SK-N-SH (cell line): ENCODE data around the gene SEMA3A. TPM values are rescaled to one million over a fixed set of nuclear protein-coding genes. Genes with fewer than 3 reads are reported as not detected.

Experiments used
- CTCF ChIA-PET: fragments of 300-600, 350-600 bp; formaldehyde crosslinking; extraction: SDS; loops from one replicate; lab custom pipeline; 2021; lab: Yijun Ruan, JAX
- POLR2A ChIA-PET: fragments of 350-600 bp; sonication (Branson Sonifier 250); formaldehyde crosslinking; extraction: SDS; loops from one replicate; lab custom pipeline; 2020; ENCODE audit warnings: antibody characterized with exemption, inconsistent platforms; lab: Yijun Ruan, JAX
- DNase-seq: peaks from one replicate; pipeline ENCODE4 v3.0.0; 2012
- H2AFZ ChIP-seq: fragments of 200-600 bp; sonication (generic); 2 replicates; pipeline ENCODE4 v1.8.1; 2016; ENCODE audit warnings: antibody characterized with exemption, mild to moderate bottlenecking, low read depth
- H3F3A ChIP-seq: fragments of 200-600 bp; sonication (generic); replicated peaks from 2 replicates; pipeline ENCODE3; 2016; ENCODE audit warnings: antibody characterized with exemption, mild to moderate bottlenecking; ENCODE audit not compliant: insufficient read depth
- H3K27ac ChIP-seq, 2 experiments: fragments of 200-500 bp in 1 of 2; fragments of 200-600 bp in 1 of 2; sonication (Bioruptor generic) in 1 of 2; sonication (generic), shearing (Covaris generic) in 1 of 2; 2 replicates each; pipeline versions ENCODE4 v1.5.1 to v1.6.1; 2014 to 2016; ENCODE audit warnings: low read depth in 2 of 2, inconsistent platforms in 1 of 2, low read length in 1 of 2, mild to moderate bottlenecking in 1 of 2, mixed read lengths in 1 of 2
- H3K27me3 ChIP-seq: fragments of 200-600 bp; sonication (generic), shearing (Covaris generic); 2 replicates; pipeline ENCODE4 v1.6.1; 2016; ENCODE audit warnings: mixed run types; ENCODE audit not compliant: insufficient read depth
- H3K36me3 ChIP-seq, 2 experiments: fragments of 200-500 bp in 1 of 2; fragments of 200-600 bp in 1 of 2; sonication (Bioruptor generic) in 1 of 2; sonication (generic) in 1 of 2; replicated peaks in 1 of 2; 2 replicates each; pipeline versions ENCODE3 to v1.5.1; 2014 to 2016; ENCODE audit warnings: low read length in 1 of 2, mild to moderate bottlenecking in 1 of 2; ENCODE audit not compliant: insufficient read depth in 2 of 2, control insufficient read depth in 1 of 2
- H3K4me1 ChIP-seq, 2 experiments: fragments of 200-500 bp in 1 of 2; fragments of 200-600 bp in 1 of 2; sonication (Bioruptor generic) in 1 of 2; sonication (generic), shearing (Covaris generic) in 1 of 2; 2 replicates each; pipeline versions ENCODE4 v1.5.1 to v1.6.1; 2014 to 2016; ENCODE audit warnings: low read depth in 1 of 2, low read length in 1 of 2, mixed run types in 1 of 2; ENCODE audit not compliant: insufficient read depth in 2 of 2, control insufficient read depth in 1 of 2
- H3K4me2 ChIP-seq: fragments of 200-600 bp; sonication (generic), shearing (Covaris generic); 2 replicates; pipeline ENCODE4 v1.6.1; 2017; ENCODE audit warnings: mixed run types
- H3K4me3 ChIP-seq, 2 experiments: fragments of 200-500 bp in 1 of 2; fragments of 200-600 bp in 1 of 2; sonication (Bioruptor generic) in 1 of 2; sonication (generic), shearing (Covaris generic) in 1 of 2; 2 replicates each; pipeline versions ENCODE4 v1.5.1 to v1.8.1; 2014 to 2016; ENCODE audit warnings: low read depth in 2 of 2, inconsistent platforms in 1 of 2, low read length in 1 of 2, mild to moderate bottlenecking in 1 of 2, mixed read lengths in 1 of 2, moderate library complexity in 1 of 2
- H3K79me2 ChIP-seq: fragments of 200-600 bp; sonication (generic); 2 replicates; pipeline ENCODE4 v1.8.1; 2017; ENCODE audit warnings: mild to moderate bottlenecking; ENCODE audit not compliant: insufficient read depth
- H3K9ac ChIP-seq: fragments of 200-600 bp; sonication (generic); 2 replicates; pipeline ENCODE4 v1.6.1; 2017; ENCODE audit warnings: mixed run types
- H3K9me2 ChIP-seq: fragments of 200-600 bp; sonication (generic); 2 replicates; pipeline ENCODE4 v1.6.1; 2017; ENCODE audit warnings: mixed run types
- H3K9me3 ChIP-seq: fragments of 200-600 bp; sonication (generic); 2 replicates; pipeline ENCODE4 v1.6.1; 2017; ENCODE audit warnings: mixed run types, mild to moderate bottlenecking, moderate library complexity
- H4K20me1 ChIP-seq: fragments of 200-600 bp; sonication (generic); 2 replicates; pipeline ENCODE4 v1.6.1; 2017; ENCODE audit warnings: mild to moderate bottlenecking, mixed run types; ENCODE audit not compliant: insufficient read depth
- CTCF ChIP-seq: fragments of 200-600 bp; sonication (generic); IDR thresholded peaks from 2 replicates; pipeline ENCODE4 v1.6.1; 2017; ENCODE audit warnings: antibody characterized with exemption, mild to moderate bottlenecking, moderate library complexity
- ELF1 ChIP-seq: IDR thresholded peaks from 2 replicates; pipeline ENCODE4 v1.4.0; 2012
- EP300 ChIP-seq, 2 experiments: IDR thresholded peaks; 2 replicates each; pipeline versions ENCODE4 v1.4.0 to v1.6.1; 2012; ENCODE audit warnings: borderline replicate concordance in 1 of 2, low read depth in 1 of 2, low read length in 1 of 2
- FOXJ3 ChIP-seq: sonication (generic); formaldehyde crosslinking; IDR thresholded peaks from 2 replicates; pipeline ENCODE4 v1.5.1; 2020; ENCODE audit warnings: mild to moderate bottlenecking, missing genetic modification reagents
- FOXM1 ChIP-seq: IDR thresholded peaks from 2 replicates; pipeline ENCODE4 v1.4.0; 2012; ENCODE audit warnings: low read depth, mild to moderate bottlenecking
- IRF3 ChIP-seq: fragments of 150-350 bp; IDR thresholded peaks from 2 replicates; pipeline ENCODE4 v1.6.1; 2016; ENCODE audit warnings: mild to moderate bottlenecking, low read depth, low read length
- JUND ChIP-seq: IDR thresholded peaks from 2 replicates; pipeline ENCODE4 v1.4.0; 2012
- MEF2A ChIP-seq: IDR thresholded peaks from 2 replicates; pipeline ENCODE4 v1.4.0; 2012; ENCODE audit warnings: low read depth, borderline replicate concordance
- NRF1 ChIP-seq: IDR thresholded peaks from 2 replicates; pipeline ENCODE4 v1.6.1; 2012; ENCODE audit warnings: low read depth, mild to moderate bottlenecking, low read length
- PBX3 ChIP-seq: IDR thresholded peaks from 2 replicates; pipeline ENCODE4; 2012
- POLR2AphosphoS5 ChIP-seq: IDR thresholded peaks from 2 replicates; pipeline ENCODE4 v1.6.1; 2012; ENCODE audit warnings: low read depth, low read length
- RAD21 ChIP-seq: IDR thresholded peaks from 2 replicates; pipeline ENCODE4 v1.6.1; 2012; ENCODE audit warnings: mild to moderate bottlenecking, low read length
- REST ChIP-seq: IDR thresholded peaks from 2 replicates; pipeline ENCODE4 v1.6.1; 2012; ENCODE audit warnings: mild to moderate bottlenecking, low read depth, low read length, moderate library complexity
- TCF12 ChIP-seq: IDR thresholded peaks from 2 replicates; pipeline ENCODE4 v1.4.0; 2012
- USF1 ChIP-seq: IDR thresholded peaks from 2 replicates; pipeline ENCODE4 v1.4.0; 2012; ENCODE audit warnings: low read depth, borderline replicate concordance
- USF2 ChIP-seq: fragments of 150-350 bp; IDR thresholded peaks from 2 replicates; pipeline ENCODE4 v1.6.1; 2017; ENCODE audit warnings: antibody characterized with exemption, low read length, low read depth, borderline replicate concordance
- ZBTB33 ChIP-seq: IDR thresholded peaks from 2 replicates; pipeline ENCODE4 v1.4.0; 2012; ENCODE audit warnings: low read depth, borderline replicate concordance
- WGBS: methylation state at CpG from one replicate; pipeline ENCODE4 v1.1.6; 2017; ENCODE audit warnings: low lambda C conversion rate; 5-methylcytosine and 5-hydroxymethylcytosine counted together
- polyA plus RNA-seq, 3 experiments: library from polyadenylated mRNA; depleted of rRNA; stranded (reverse); fragments of >200 nt; gene quantifications; 2 replicates each; pipeline ENCODE4 v1.2.3, GENCODE V29; 2012

SEMA3A gene
- polyA plus RNA-seq, 1 of the 3 experiments (the other 2 are of a cell fraction), result 15.9 TPM

- TF ChIP-seq REST (no peak), CTCF (no peak), ELF1 (no peak), USF2 (no peak)
Observed at GRCh38 chr7:84085998-84086397, 108.6 kb downstream of the SEMA3A start (continued).

GRCh38 chr7:84085147-84085546 lies 109.4 kb downstream of the SEMA3A start:
- peak overlapping the region; percentile 27 for H3K4me2 ChIP-seq
- H3K79me2 ChIP-seq, result no peaks in the 10 kb centered on the region
- ChIA-PET POLR2A (no interaction called here), CTCF (interaction anchor here (1.1 kb wide), 1 partner anchor 169 kb away, joined by 3 read pairs; no protein-coding TSS in a partner anchor)
- peaks cover 0 to 25% of the 10 kb centered on the region in 2 experiments; a peak in 3 of 4 replicates for H3K4me1 ChIP-seq
- H4K20me1 ChIP-seq, result no peaks in the 10 kb centered on the region
- H3F3A ChIP-seq, result peaks cover 10% of the 10 kb centered on the region
- 14% methylated on average over 1 of the region's 1 CpG for WGBS
- no peak overlapping the region for H3K27ac ChIP-seq
- no peak overlapping the region for H3K9ac ChIP-seq
- H3K36me3 ChIP-seq, result peaks cover 0 to 3% of the 10 kb centered on the region in 2 experiments
- no peak overlapping the region; the same call in 1 of the 2 replicates for H2AFZ ChIP-seq
- no peaks in the 10 kb centered on the region for H3K9me2 ChIP-seq
- H3K9me3 ChIP-seq, result no peaks in the 10 kb centered on the region
- DNase-seq, result no peak
- no peak overlapping the region for H3K4me3 ChIP-seq
- no peaks in the 10 kb centered on the region for H3K27me3 ChIP-seq
- no peak for TF ChIP-seq ZBTB33
- TF ChIP-seq FOXJ3 (CRISPR knock-in tag), result no peak
- TF ChIP-seq USF1, result no peak
- TF ChIP-seq POLR2AphosphoS5, result no peak
- TF ChIP-seq IRF3, result no peak
- TF ChIP-seq FOXM1, result no peak
- peak; percentile 28; the same call in 1 of the 2 replicates for TF ChIP-seq TCF12
- no peak for TF ChIP-seq MEF2A
- no peak for TF ChIP-seq NRF1
- no peak for TF ChIP-seq RAD21
- no peak for TF ChIP-seq EP300 (IDR thresholded peaks at IDR 0.05; ENCODE audit: borderline replicate concordance in 1 of 2, low read depth in 1 of 2, low read length in 1 of 2)
- no peak for TF ChIP-seq CTCF
- 0 out of 2 replicates have a peak, but pooled peaks have one; percentile 4 for TF ChIP-seq JUND
- peak; percentile 6; the same call in 1 of the 2 replicates for TF ChIP-seq PBX3
